ENCODE measurements around the gene ZBTB5. TPM values are rescaled to one million over a fixed set of nuclear protein-coding genes. Genes with fewer than 3 reads are reported as not detected.
A peak's percentile ranks its signal among the peaks of the same experiment; 100 is the strongest.

Gene ZBTB5
- total and polyA plus RNA-seq, 2 of the 13 experiments (the other 11 are each of a cell fraction or from before 2014, with no cell fraction given), result 12.5 to 20.5 TPM

DNA sequence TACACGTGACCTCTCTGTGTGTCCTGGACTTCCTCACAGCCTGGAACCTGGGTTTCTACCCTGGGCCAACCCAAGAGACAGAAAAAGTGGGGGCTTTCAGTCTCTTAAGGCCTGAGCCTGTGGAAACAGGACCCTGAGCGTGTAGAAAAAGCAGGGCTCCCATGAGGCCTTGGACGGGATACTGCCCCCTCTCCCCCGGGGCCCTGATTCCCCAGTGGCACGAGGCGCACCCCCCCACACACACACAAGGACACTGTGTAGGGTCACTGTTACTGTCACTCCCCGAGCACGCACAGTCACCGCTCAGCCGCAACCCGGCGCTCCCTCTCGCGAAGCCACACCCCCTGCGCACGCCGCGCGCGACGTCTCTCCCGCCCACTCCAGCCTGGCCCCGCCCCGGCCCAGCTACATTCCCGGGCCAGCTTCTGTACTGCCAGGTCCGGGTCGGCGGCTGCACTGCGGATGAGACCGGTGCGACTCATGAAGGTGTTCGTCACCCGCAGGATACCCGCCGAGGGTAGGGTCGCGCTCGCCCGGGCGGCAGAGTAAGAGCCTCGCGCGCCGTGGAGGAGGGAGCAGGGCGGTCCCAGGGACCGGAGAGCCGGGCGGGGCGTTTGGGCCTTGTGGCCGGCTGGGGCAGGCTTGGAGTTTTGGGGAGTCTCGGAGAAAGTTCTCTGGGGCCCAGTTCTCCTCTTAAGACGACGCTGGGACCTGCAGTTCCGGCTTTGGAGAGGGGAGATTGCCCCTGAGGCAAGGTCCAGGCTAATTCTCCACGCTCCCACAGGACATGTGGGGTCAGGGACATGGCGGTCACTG lies 42.8 kb downstream of the ZBTB5 start, which contains the start of gene GRHPR (continued):
- TF ChIP-seq NR1H2 (CRISPR knock-in tag; IDR thresholded peaks at IDR 0.05; ENCODE audit: borderline replicate concordance, low read depth), result peak; percentile 39; the same call in 1 of the 2 replicates
- TF ChIP-seq ZNF782 (CRISPR knock-in tag; IDR thresholded peaks at IDR 0.05; ENCODE audit: borderline replicate concordance), result 0 out of 2 replicates have a peak, but pooled peaks have one; percentile 82
- 0 out of 2 replicates have a peak, but pooled peaks have one; percentile 34 for TF ChIP-seq MLLT10 (CRISPR knock-in tag; IDR thresholded peaks at IDR 0.05)
- no peak for TF ChIP-seq HNRNPUL1 (IDR thresholded peaks at IDR 0.05; ENCODE audit: low read depth, low read length)
- TF ChIP-seq TAF15 (IDR thresholded peaks at IDR 0.05; ENCODE audit: low read depth, low read length, poor library complexity, severe bottlenecking), result peak; percentile 31
- TF ChIP-seq, protein P1, sequence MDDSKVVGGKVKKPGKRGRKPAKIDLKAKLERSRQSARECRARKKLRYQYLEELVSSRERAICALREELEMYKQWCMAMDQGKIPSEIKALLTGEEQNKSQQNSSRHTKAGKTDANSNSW (CRISPR knock-in tag; IDR thresholded peaks at IDR 0.05; ENCODE audit: borderline replicate concordance), result no peak
- TF ChIP-seq, protein P2, sequence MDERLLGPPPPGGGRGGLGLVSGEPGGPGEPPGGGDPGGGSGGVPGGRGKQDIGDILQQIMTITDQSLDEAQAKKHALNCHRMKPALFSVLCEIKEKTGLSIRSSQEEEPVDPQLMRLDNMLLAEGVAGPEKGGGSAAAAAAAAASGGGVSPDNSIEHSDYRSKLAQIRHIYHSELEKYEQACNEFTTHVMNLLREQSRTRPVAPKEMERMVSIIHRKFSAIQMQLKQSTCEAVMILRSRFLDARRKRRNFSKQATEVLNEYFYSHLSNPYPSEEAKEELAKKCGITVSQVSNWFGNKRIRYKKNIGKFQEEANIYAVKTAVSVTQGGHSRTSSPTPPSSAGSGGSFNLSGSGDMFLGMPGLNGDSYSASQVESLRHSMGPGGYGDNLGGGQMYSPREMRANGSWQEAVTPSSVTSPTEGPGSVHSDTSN (CRISPR knock-in tag; IDR thresholded peaks at IDR 0.05), result no peak
- TF ChIP-seq, protein P3, sequence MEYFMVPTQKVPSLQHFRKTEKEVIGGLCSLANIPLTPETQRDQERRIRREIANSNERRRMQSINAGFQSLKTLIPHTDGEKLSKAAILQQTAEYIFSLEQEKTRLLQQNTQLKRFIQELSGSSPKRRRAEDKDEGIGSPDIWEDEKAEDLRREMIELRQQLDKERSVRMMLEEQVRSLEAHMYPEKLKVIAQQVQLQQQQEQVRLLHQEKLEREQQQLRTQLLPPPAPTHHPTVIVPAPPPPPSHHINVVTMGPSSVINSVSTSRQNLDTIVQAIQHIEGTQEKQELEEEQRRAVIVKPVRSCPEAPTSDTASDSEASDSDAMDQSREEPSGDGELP (IDR thresholded peaks at IDR 0.05; ENCODE audit: borderline replicate concordance, low read depth), result 0 out of 2 replicates have a peak, but pooled peaks have one; percentile 39
- no peak for TF ChIP-seq ZFYVE20 (CRISPR knock-in tag; IDR thresholded peaks at IDR 0.05; ENCODE audit: borderline replicate concordance, low read depth)
- TF ChIP-seq, protein P4, sequence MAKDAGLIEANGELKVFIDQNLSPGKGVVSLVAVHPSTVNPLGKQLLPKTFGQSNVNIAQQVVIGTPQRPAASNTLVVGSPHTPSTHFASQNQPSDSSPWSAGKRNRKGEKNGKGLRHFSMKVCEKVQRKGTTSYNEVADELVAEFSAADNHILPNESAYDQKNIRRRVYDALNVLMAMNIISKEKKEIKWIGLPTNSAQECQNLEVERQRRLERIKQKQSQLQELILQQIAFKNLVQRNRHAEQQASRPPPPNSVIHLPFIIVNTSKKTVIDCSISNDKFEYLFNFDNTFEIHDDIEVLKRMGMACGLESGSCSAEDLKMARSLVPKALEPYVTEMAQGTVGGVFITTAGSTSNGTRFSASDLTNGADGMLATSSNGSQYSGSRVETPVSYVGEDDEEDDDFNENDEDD (CRISPR knock-in tag; IDR thresholded peaks at IDR 0.05; ENCODE audit: borderline replicate concordance), result peak; percentile 53; the same call in 1 of the 2 replicates
- no peak for TF ChIP-seq TCF7L2 (IDR thresholded peaks at IDR 0.05; ENCODE audit: low read depth, low read length)
- TF ChIP-seq, protein P5, sequence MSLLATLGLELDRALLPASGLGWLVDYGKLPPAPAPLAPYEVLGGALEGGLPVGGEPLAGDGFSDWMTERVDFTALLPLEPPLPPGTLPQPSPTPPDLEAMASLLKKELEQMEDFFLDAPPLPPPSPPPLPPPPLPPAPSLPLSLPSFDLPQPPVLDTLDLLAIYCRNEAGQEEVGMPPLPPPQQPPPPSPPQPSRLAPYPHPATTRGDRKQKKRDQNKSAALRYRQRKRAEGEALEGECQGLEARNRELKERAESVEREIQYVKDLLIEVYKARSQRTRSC (CRISPR knock-in tag; IDR thresholded peaks at IDR 0.05; ENCODE audit: low read depth), result 0 out of 2 replicates have a peak, but pooled peaks have one; percentile 52
- peak; percentile 57; the same call in 1 of the 2 replicates for TF ChIP-seq ZNF598 (CRISPR knock-in tag; IDR thresholded peaks at IDR 0.05; ENCODE audit: borderline replicate concordance)
- 0 out of 2 replicates have a peak, but pooled peaks have one; percentile 10 for TF ChIP-seq ELF1 (CRISPR knock-in tag; IDR thresholded peaks at IDR 0.05)
- TF ChIP-seq CC2D1A (CRISPR knock-in tag; IDR thresholded peaks at IDR 0.05), result no peak
- no peak for TF ChIP-seq NFYB (CRISPR knock-in tag; IDR thresholded peaks at IDR 0.05)
- no peak; the same call in 1 of the 2 replicates for TF ChIP-seq ZNF616 (CRISPR knock-in tag; IDR thresholded peaks at IDR 0.05; ENCODE audit: low read depth)
- TF ChIP-seq PCBP1 (IDR thresholded peaks at IDR 0.05; ENCODE audit: borderline replicate concordance, low read depth, low read length), result 0 out of 2 replicates have a peak, but pooled peaks have one; percentile 28
- no peak for TF ChIP-seq ZNF570 (CRISPR knock-in tag; IDR thresholded peaks at IDR 0.05; ENCODE audit: borderline replicate concordance)
- TF ChIP-seq ZNF567 (CRISPR knock-in tag; IDR thresholded peaks at IDR 0.05; ENCODE audit: borderline replicate concordance), result no peak; the same call in 1 of the 2 replicates
- 0 out of 2 replicates have a peak, but pooled peaks have one; percentile 34 for TF ChIP-seq ZSCAN29 (CRISPR knock-in tag; conservative IDR thresholded peaks at IDR 0.05)
- TF ChIP-seq EED (CRISPR knock-in tag; IDR thresholded peaks at IDR 0.05), result no peak; the same call in 1 of the 2 replicates
- TF ChIP-seq, protein P6, sequence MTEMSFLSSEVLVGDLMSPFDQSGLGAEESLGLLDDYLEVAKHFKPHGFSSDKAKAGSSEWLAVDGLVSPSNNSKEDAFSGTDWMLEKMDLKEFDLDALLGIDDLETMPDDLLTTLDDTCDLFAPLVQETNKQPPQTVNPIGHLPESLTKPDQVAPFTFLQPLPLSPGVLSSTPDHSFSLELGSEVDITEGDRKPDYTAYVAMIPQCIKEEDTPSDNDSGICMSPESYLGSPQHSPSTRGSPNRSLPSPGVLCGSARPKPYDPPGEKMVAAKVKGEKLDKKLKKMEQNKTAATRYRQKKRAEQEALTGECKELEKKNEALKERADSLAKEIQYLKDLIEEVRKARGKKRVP (CRISPR knock-in tag; IDR thresholded peaks at IDR 0.05), result no peak

All from HepG2 (cell line).